Fibroblast of skin of scalp (primary cell): ENCODE measurements around the gene PDXP. TPM values are rescaled to one million over a fixed set of nuclear protein-coding genes. Genes with fewer than 3 reads are reported as not detected.
A peak's percentile ranks its signal among the peaks of the same experiment; 100 is the strongest.
"Not testable (repeated sequence)": the region's sequence is repeated elsewhere in the genome, so short reads cannot be mapped to it uniquely, and the experiment has no call there.

ENCODE experiments used
- DNase-seq: peaks from one replicate; pipeline ENCODE4 v3.0.0-alpha.2; 2013
- polyA plus RNA-seq, 2 experiments: library from polyadenylated mRNA; unstranded; fragments of 120-200 nt; gene quantifications; one replicate each; pipeline ENCODE4 v1.2.1, GENCODE V29; 2013; ENCODE audit not compliant: insufficient read length in 2 of 2

Gene PDXP
- 17.7 TPM for polyA plus RNA-seq (2013, experiment 1 of 2; ENCODE audit: insufficient read length)
- polyA plus RNA-seq (2013, experiment 2 of 2; ENCODE audit: insufficient read length) = 19.0 TPM

GRCh38 chr22:37658133-37659065 is at the start of gene PDXP:
PDXP (plus strand) TSS chr22:37658723; CDS start chr22:37658783, 60 bp downstream.
- DNase-seq = peak; percentile 100

GRCh38 chr22:37609240-37610152 is 49.0 kb upstream of the PDXP start:
- no peak for DNase-seq

- not testable (repeated sequence) for DNase-seq
Observed at GRCh38 chr22:37610153-37610475, 48.4 kb upstream of the PDXP start.

GRCh38 chr22:37610480-37611129 is 47.9 kb upstream of the PDXP start:
- no peak for DNase-seq

GRCh38 chr22:37611207-37611606 is 47.3 kb upstream of the PDXP start:
- DNase-seq = no peak

GRCh38 chr22:37616201-37617083 is 42.1 kb upstream of the PDXP start:
- DNase-seq = no peak

GRCh38 chr22:37617431-37617830 is 41.1 kb upstream of the PDXP start:
- no peak for DNase-seq

GRCh38 chr22:37618072-37618656 is 40.4 kb upstream of the PDXP start:
- DNase-seq = no peak

- DNase-seq = no peak
Observed at GRCh38 chr22:37618674-37619073, 39.8 kb upstream of the PDXP start.

- no peak for DNase-seq
Observed at GRCh38 chr22:37619991-37620390, 38.5 kb upstream of the PDXP start.

GRCh38 chr22:37621352-37621860 is 37.1 kb upstream of the PDXP start:
- DNase-seq = no peak

- peak; percentile 61 for DNase-seq
Observed at GRCh38 chr22:37623075-37624016, 35.2 kb upstream of the PDXP start.

GRCh38 chr22:37624017-37624365 is 34.5 kb upstream of the PDXP start:
- no peak for DNase-seq

- no peak for DNase-seq
Observed at GRCh38 chr22:37624876-37625275, 33.6 kb upstream of the PDXP start.

- no peak for DNase-seq
Observed at GRCh38 chr22:37625737-37626136, 32.8 kb upstream of the PDXP start.

GRCh38 chr22:37626144-37626543 is 32.4 kb upstream of the PDXP start:
- DNase-seq = no peak

GRCh38 chr22:37626556-37627075 is 31.9 kb upstream of the PDXP start:
- no peak for DNase-seq

- DNase-seq = no peak
Observed at GRCh38 chr22:37627121-37627520, 31.4 kb upstream of the PDXP start.

GRCh38 chr22:37627545-37627944 is 31.0 kb upstream of the PDXP start:
- DNase-seq = no peak

GRCh38 chr22:37628830-37629229 is 29.7 kb upstream of the PDXP start:
- DNase-seq = no peak
